HepG2 (cell line): ENCODE results near the gene SPPL3. TPM values are rescaled to one million over a fixed set of nuclear protein-coding genes. Genes with fewer than 3 reads are reported as not detected.

ENCODE experiments used
- ATAC-seq: fragments of 200-7000 bp; cut with Tn5 transposase; 3 replicates; pipeline ENCODE4 v1.9.1; 2020; ENCODE audit warnings: mild to moderate bottlenecking, moderate library complexity
- BruUV-seq: library from RNA; stranded (reverse); fragments of 400-500 nt; replicated peaks from 2 replicates; lab custom pipeline; 2021; lab: Mats Ljungman, UMichigan
- CTCF ChIA-PET: fragments of 300-600 bp; formaldehyde crosslinking; extraction: SDS; loops from one replicate; lab custom pipeline; 2021; ENCODE audit warnings: low total read pairs, inconsistent platforms, low intra/inter-chr PET ratio; lab: Yijun Ruan, JAX
- POLR2A ChIA-PET: fragments of 350-600 bp; sonication (Branson Sonifier 250); formaldehyde crosslinking; loops from one replicate; lab custom pipeline; 2020; ENCODE audit warnings: antibody characterized with exemption, inconsistent platforms; lab: Yijun Ruan, JAX
- DNase-seq: peaks from one replicate; pipeline ENCODE4 v3.0.0-alpha.2; 2015; ENCODE audit warnings: low spot score
- FAIRE-seq: peaks from 3 replicates; lab custom pipeline; 2011; peaks lifted over from hg19 to GRCh38; lab: Jason Lieb, UNC
- H2AFZ ChIP-seq: one replicate; pipeline ENCODE4 v1.6.1; 2011; ENCODE audit warnings: low read length, inconsistent platforms
- H3K27ac ChIP-seq: fragments of 300-600 bp; 3 replicates; pipeline ENCODE4 v1.8.0; 2011; ENCODE audit warnings: mixed run types, mild to moderate bottlenecking, mixed read lengths, low read length, inconsistent platforms; ENCODE audit not compliant: insufficient read depth; ENCODE audit errors: extremely low read length
- H3K27me3 ChIP-seq, 2 experiments: fragments of 200-600 bp in 1 of 2; 2 replicates in 1 of 2; 3 replicates in 1 of 2; pipeline versions ENCODE4 v1.6.0 to v1.8.0; 2011; ENCODE audit warnings: low read length in 2 of 2, mild to moderate bottlenecking in 2 of 2, moderate library complexity in 2 of 2, inconsistent platforms in 1 of 2; ENCODE audit not compliant: insufficient read depth in 2 of 2, control insufficient read depth in 1 of 2
- H3K36me3 ChIP-seq, 2 experiments: fragments of 200-600 bp in 1 of 2; replicated peaks in 1 of 2; 2 replicates in 1 of 2; 3 replicates in 1 of 2; pipeline versions ENCODE4 v1.5.1 to v1.8.0; 2011; ENCODE audit warnings: low read length in 2 of 2, inconsistent platforms in 1 of 2; ENCODE audit not compliant: insufficient read depth in 2 of 2, control insufficient read depth in 1 of 2
- H3K4me1 ChIP-seq: 2 replicates; pipeline ENCODE4 v1.5.1; 2012; ENCODE audit warnings: low read length, inconsistent platforms; ENCODE audit not compliant: insufficient read depth
- H3K4me2 ChIP-seq: 2 replicates; pipeline ENCODE4 v1.6.0; 2011; ENCODE audit warnings: low read depth, low read length, inconsistent platforms
- H3K4me3 ChIP-seq, 3 experiments: fragments of 200-600 bp in 1 of 3; sonication (generic), shearing (Covaris generic) in 1 of 3; replicated peaks in 1 of 3; 2 replicates each; pipeline ENCODE4 v1.5.1; 2011 to 2016; ENCODE audit warnings: low read length in 3 of 3, inconsistent platforms in 2 of 3, low read depth in 2 of 3, mild to moderate bottlenecking in 2 of 3, control low read depth in 1 of 3, mixed read lengths in 1 of 3; ENCODE audit not compliant: insufficient read depth in 1 of 3
- H3K79me2 ChIP-seq: one replicate; pipeline ENCODE4 v1.6.1; 2011; ENCODE audit warnings: low read length, inconsistent platforms; ENCODE audit not compliant: insufficient read depth
- H3K9ac ChIP-seq: 2 replicates; pipeline ENCODE4 v1.6.0; 2011; ENCODE audit warnings: mild to moderate bottlenecking, low read depth, low read length, inconsistent platforms; ENCODE audit not compliant: insufficient read depth
- H3K9me3 ChIP-seq: 2 replicates; pipeline ENCODE4 v1.5.1; 2012; ENCODE audit warnings: mild to moderate bottlenecking, low read length
- H4K20me1 ChIP-seq: 2 replicates; pipeline ENCODE4 v1.6.0; 2011; ENCODE audit warnings: inconsistent platforms, mild to moderate bottlenecking, low read length, moderate library complexity; ENCODE audit not compliant: insufficient read depth
- CENPX ChIP-seq: sonication (generic); formaldehyde crosslinking; IDR thresholded peaks from 2 replicates; pipeline ENCODE4 v1.9.0; 2021; ENCODE audit warnings: mild to moderate bottlenecking, missing genetic modification reagents, moderate library complexity
- CSRNP1 ChIP-seq: sonication (generic); formaldehyde crosslinking; IDR thresholded peaks from 2 replicates; pipeline ENCODE4 v1.8.1; 2023; ENCODE audit warnings: mild to moderate bottlenecking, missing genetic modification reagents
- JUND ChIP-seq: sonication (generic); formaldehyde crosslinking; IDR thresholded peaks from 2 replicates; pipeline ENCODE4 v1.8.0; 2022; ENCODE audit warnings: mild to moderate bottlenecking, missing genetic modification reagents
- RFXAP ChIP-seq: sonication (generic); formaldehyde crosslinking; IDR thresholded peaks from 2 replicates; pipeline ENCODE4 v1.4.0; 2020; ENCODE audit warnings: missing genetic modification reagents, borderline replicate concordance
- SMAD9 ChIP-seq: sonication (generic); formaldehyde crosslinking; IDR thresholded peaks from 2 replicates; pipeline ENCODE4 v1.5.1; 2020; ENCODE audit warnings: mild to moderate bottlenecking, missing genetic modification reagents
- SMARCE1 ChIP-seq: fragments of 450-650 bp; IDR thresholded peaks from 2 replicates; pipeline ENCODE4 v1.6.1; 2017; ENCODE audit warnings: borderline replicate concordance
- STAG1 ChIP-seq: sonication (generic); formaldehyde crosslinking; IDR thresholded peaks from 2 replicates; pipeline ENCODE4 v1.4.0; 2020; ENCODE audit warnings: missing genetic modification reagents
- TCF7 ChIP-seq: sonication (generic); IDR thresholded peaks from 2 replicates; pipeline ENCODE4 v1.6.1; 2016; ENCODE audit warnings: antibody characterized with exemption, low read depth
- ZBTB20 ChIP-seq: sonication (generic); formaldehyde crosslinking; IDR thresholded peaks from 2 replicates; pipeline ENCODE4 v1.8.1; 2023; ENCODE audit warnings: missing genetic modification reagents, low read depth, mild to moderate bottlenecking, borderline replicate concordance
- ZNF775 ChIP-seq: sonication (generic); formaldehyde crosslinking; IDR thresholded peaks from 2 replicates; pipeline ENCODE4 v1.4.0; 2020; ENCODE audit warnings: missing genetic modification reagents, mild to moderate bottlenecking, moderate library complexity, borderline replicate concordance
- ZNF839 ChIP-seq: sonication (generic); formaldehyde crosslinking; IDR thresholded peaks from 2 replicates; pipeline ENCODE4 v1.4.0; 2020; ENCODE audit warnings: missing genetic modification reagents, mild to moderate bottlenecking, borderline replicate concordance
- WGBS: methylation state at CpG from one replicate; pipeline ENCODE4 v1.1.6; 2017; ENCODE audit warnings: low lambda C conversion rate; 5-methylcytosine and 5-hydroxymethylcytosine counted together
- in situ Hi-C: cut with HindIII; loops from 2 replicates; pipeline ENCODE4 v1.10.0; 2017; ENCODE audit warnings: low pct_unique_long_range_greater_than_20kb; ENCODE audit not compliant: extremely low pct_ligation_motif_present
- intact Hi-C: fragments of 100-400 bp; cut with micrococcal nuclease; formaldehyde crosslinking; loops from one replicate; pipeline ENCODE4 v1.10.0; 2022; ENCODE audit not compliant: unreplicated experiment
- polyA plus RNA-seq, 8 experiments: library from polyadenylated mRNA; depleted of rRNA in 3 of 8; stranded (reverse) in 7 of 8; unstranded in 1 of 8; fragments of >200 nt; fragmentation: Illumina TruSeq in 4 of 8; extraction: Trizol in 4 of 8; gene quantifications; 2 replicates each; pipeline versions ENCODE4 v1.2.1 to v1.2.3, GENCODE V29; 2011 to 2016; ENCODE audit warnings: low read depth in 4 of 8, missing spikeins in 1 of 8, mixed read lengths in 1 of 8; ENCODE audit not compliant: insufficient read depth in 1 of 8
- total RNA-seq, 5 experiments: library from RNA; depleted of rRNA; stranded (reverse); fragments of >200 nt; fragmentation: Illumina TruSeq; extraction: Trizol; gene quantifications; 2 replicates each; pipeline ENCODE4 v1.2.3, GENCODE V29; 2016; ENCODE audit warnings: low read depth in 1 of 5

SPPL3 gene
- total and polyA plus RNA-seq, 2 of the 13 experiments (the other 11 are each of a cell fraction or from before 2014, with no cell fraction given), result 8.9 to 9.1 TPM

- intact Hi-C loops, result no loop called here
- BruUV-seq, result no TSS peak
- in situ Hi-C loops, result no loop called here
- POLR2A ChIA-PET, result no interaction called here
- WGBS, result 92% methylated on average over 7 of the region's 7 CpGs
- CTCF ChIA-PET, result no interaction called here
- no peak for TF ChIP-seq STAG1 (CRISPR knock-in tag)
- TF ChIP-seq RFXAP (CRISPR knock-in tag), result no peak
- no peak for TF ChIP-seq CSRNP1 (CRISPR knock-in tag)
- no peak for TF ChIP-seq SMARCE1
- no peak for TF ChIP-seq CENPX
- TF ChIP-seq ZNF775 (CRISPR knock-in tag), result no peak
- TF ChIP-seq TCF7, result no peak
- no peak for TF ChIP-seq ZBTB20
- no peak for TF ChIP-seq JUND (CRISPR knock-in tag)
- no peak for TF ChIP-seq ZNF839 (CRISPR knock-in tag)
- TF ChIP-seq SMAD9 (CRISPR knock-in tag), result no peak
- TF ChIP-seq, all 625 proteins: peak for 0
- Histone ChIP-seq H3K27ac (no peak overlapping the region), H3K79me2 (peaks cover 11% of the 10 kb centered on the region), H3K36me3 (0 out of 5 replicates have a peak, but pooled peaks cover 0 to 3% of the 10 kb centered on the region in 2 experiments), H4K20me1 (no peaks in the 10 kb centered on the region; the same call in 1 of the 2 replicates), H3K9me3 (no peaks in the 10 kb centered on the region), H3K27me3 (no peaks in the 10 kb centered on the region), H3K4me1 (0 out of 2 replicates have a peak, but pooled peaks cover 16% of the 10 kb centered on the region), H2AFZ (no peak overlapping the region), H3K4me3 (no peak overlapping the region), H3K4me2 (no peak overlapping the region), H3K9ac (no peak overlapping the region)
- FAIRE-seq, result no peak
- ATAC-seq, result no peak
- no peak for DNase-seq
These were observed 52.7 kb downstream of the SPPL3 start for GRCh38 chr12:120851444-120851843.
